Left colon (tissue), 2 donors: ENCODE measurements around the gene ABCC9. TPM values are rescaled to one million over a fixed set of nuclear protein-coding genes. Genes with fewer than 3 reads are reported as not detected.

Experiments used
- ATAC-seq: fragments of 200-7000 bp; cut with Tn5 transposase; one replicate; pipeline ENCODE4 v1.9.1; 2020; ENCODE audit warnings: mild to moderate bottlenecking, moderate library complexity
- DNase-seq, 2 donors: peaks; one replicate each; pipeline ENCODE4 v3.0.0-alpha.2; 2020
- intact Hi-C, 2 donors: fragments of 100-400 bp; cut with DNase I in 1 of 2; cut with micrococcal nuclease in 1 of 2; formaldehyde crosslinking; loops; one replicate each; pipeline versions ENCODE4 v1.11.2 to v1.14.0; 2022; cut with DNase I, micrococcal nuclease
- long read RNA-seq: library from polyadenylated mRNA; unstranded; transcript quantifications from one replicate; pipeline ENCODE4 v2.0.0, GENCODE V29; 2021
- total RNA-seq, 2 donors: library from RNA; stranded (reverse); fragmentation: NEBNext Ultra II Directional; extraction: Animal tissue kit (Norgen Biotek cat#: 25700); gene quantifications; one replicate each; pipeline ENCODE4 v1.2.1, GENCODE V29; 2021
- donor health status: DM: no; HTN: no; CAD: no.
- donor health status: DM: yes; HTN: yes; CAD: no.

ABCC9 gene
- total RNA-seq = 1 to 10 TPM; 1.6 to 5.9 TPM
- long read RNA-seq, partial matches to known transcripts = 1 of 1 reads
- long read RNA-seq, other reads (novel, unspliced or antisense) = 0 of 1 reads

DNA sequence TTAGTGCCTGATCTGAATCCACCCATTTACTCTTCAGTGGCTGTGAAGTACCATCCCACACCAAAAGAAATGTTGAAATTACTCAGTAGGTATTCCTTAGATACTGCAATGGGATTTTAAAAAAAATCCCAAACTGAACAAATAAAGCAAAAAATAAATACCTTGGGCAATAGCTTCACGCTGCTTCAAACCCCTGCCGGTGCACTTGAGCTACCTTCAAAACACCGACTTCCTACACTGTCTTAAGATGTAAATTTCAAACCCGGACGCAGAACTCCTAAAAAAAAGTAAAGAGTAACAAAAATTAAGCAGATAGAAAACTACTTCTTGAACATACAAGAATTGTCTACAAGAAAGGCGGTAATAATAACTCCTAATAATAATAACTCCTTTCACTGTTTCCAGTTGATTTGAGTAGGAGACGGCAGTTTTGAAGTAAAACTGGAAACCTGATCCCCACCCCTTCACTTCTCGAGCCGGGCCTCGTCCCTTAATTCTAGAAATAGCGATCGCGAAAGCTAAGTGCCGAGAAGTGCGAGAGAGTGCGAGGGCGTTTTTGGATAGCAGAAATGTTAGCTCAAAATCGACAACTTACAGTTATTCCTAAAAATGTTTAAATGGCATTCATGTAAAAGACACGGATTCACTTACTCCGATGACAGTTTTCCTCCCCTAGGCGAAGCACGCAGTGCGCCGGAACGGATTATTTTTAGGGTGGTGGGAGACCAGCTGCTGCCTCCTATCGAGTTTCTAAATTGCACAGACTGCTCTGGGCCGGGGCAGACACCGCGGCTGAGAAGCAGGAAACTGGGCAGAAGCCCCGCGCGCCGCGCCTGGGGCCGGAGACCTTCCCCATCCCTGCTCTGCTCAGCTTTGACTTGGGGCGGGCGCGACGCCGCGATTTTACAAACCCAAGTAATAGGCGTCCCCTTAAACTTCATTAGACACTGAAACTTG lies at the start of gene ABCC9:
Gene ABCC9, minus strand, starts transcription at position 878 of the 957 bp plus-strand sequence. CDS start 4,752 bp downstream, outside the sequence.
- ATAC-seq (peak; percentile 42), DNase-seq (peak in 1 of 2 donors; percentile 23)
- intact Hi-C loops = no loop called here

GRCh38 chr12:21989819-21990412 lies 48.7 kb upstream of the ABCC9 start:
- no peak for ATAC-seq
- no peak for DNase-seq
- intact Hi-C loops = loop anchor here in 1 of 2 donors (5.0 kb wide), 1 partner anchor 293 kb away; no protein-coding TSS in a partner anchor

GRCh38 chr12:21988619-21989018 lies 47.4 kb upstream of the ABCC9 start:
- ATAC-seq (no peak), DNase-seq (no peak)
- intact Hi-C loops = loop anchor here in 1 of 2 donors (5.0 kb wide), 1 partner anchor 291 kb away; no protein-coding TSS in a partner anchor

DNA sequence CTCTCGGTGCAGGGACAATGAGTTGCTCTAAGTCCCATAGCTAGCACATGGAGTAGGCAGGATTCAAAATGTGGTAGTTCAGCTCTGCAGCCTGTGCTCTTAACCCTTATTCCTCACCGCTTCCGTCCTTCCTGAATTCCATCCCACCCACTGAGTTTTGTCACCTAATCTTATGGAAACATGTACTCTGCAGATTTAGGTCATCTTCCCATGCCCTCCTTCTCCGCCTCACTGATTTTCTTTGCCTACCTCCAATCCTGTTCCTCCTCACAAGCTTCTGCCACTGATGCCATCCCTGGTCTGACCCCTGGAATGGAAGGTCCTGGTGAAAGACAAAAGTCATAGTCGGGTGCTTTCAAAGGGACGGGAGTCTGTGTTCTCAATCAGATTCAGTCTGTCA lies 46.5 kb upstream of the ABCC9 start:
- intact Hi-C loops = loop anchor here in 1 of 2 donors (5.0 kb wide), 1 partner anchor 290 kb away; no protein-coding TSS in a partner anchor
- no peak for DNase-seq
- ATAC-seq = no peak

DNA sequence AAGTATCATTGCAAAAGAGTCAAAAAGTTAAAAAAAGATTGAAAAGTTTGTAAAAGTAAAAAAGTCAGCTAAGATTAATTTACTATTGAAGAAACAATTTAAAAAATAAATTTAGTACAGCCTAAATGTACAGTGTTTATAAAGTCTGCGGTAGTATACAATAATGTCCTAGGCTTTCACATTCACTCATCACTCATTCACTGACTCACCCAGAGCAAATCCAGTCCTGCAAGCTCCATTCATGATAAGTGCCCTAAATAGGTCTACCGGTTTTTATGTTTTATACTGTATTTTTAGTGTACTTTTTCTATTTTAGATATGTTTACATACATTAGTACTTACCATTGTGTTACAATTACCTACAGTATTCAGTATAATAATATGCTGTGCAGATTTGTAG lies 43.9 kb upstream of the ABCC9 start:
- intact Hi-C loops = loop anchor here in 1 of 2 donors (5.0 kb wide), 1 partner anchor 288 kb away; no protein-coding TSS in a partner anchor
- no peak for DNase-seq
- ATAC-seq = no peak

- no peak for DNase-seq
- intact Hi-C loops = no loop called here
Observed at GRCh38 chr12:21984375-21984774, 43.1 kb upstream of the ABCC9 start.

GRCh38 chr12:21983095-21983494 lies 41.9 kb upstream of the ABCC9 start:
- no peak for ATAC-seq
- intact Hi-C loops = no loop called here
- DNase-seq = no peak

More at GRCh38 chr12:21984375-21984774, 43.1 kb upstream of the ABCC9 start:
- no peak for ATAC-seq

DNA sequence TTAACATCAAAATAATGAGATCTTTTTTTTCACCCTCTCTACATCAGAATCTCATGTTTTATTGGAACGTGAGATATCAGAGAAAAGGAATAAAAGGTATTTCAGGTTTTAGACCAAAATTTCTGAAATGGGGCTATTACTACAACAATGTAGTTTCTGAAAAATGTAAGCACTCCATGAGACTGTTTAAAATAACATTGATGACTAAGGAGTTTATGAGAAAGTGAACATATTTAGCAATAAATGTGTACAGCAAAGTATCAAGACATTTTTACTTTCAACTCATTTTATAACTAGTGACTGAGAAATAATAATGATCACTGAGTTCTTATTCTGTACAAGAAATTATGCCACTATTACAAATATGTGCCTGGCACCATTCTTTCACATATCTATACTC lies 39.3 kb upstream of the ABCC9 start:
- intact Hi-C loops = no loop called here
- no peak for DNase-seq
- no peak for ATAC-seq

DNA sequence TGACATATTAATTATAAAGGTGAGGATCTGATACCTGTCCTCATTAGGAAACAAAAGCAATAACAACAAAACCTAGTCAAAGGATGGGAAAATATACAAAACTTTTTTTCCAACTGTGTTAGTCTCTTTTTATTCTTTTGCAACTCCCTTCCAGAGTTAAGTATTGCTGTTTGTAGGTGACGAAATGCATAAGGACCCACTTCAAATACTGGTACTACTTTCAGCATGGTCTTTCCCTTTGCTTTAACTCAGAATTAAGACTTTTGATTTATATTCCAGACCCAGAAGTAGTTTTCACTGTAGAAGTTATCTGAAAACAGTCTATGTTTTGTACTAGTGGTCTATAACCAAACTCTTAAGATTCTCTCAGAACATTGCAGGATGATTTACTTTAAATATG lies 34.1 kb upstream of the ABCC9 start:
- intact Hi-C loops = no loop called here
- ATAC-seq = no peak
- no peak for DNase-seq

GRCh38 chr12:21973221-21973620 lies 32.0 kb upstream of the ABCC9 start:
- DNase-seq (no peak), ATAC-seq (no peak)
- intact Hi-C loops = no loop called here

DNA sequence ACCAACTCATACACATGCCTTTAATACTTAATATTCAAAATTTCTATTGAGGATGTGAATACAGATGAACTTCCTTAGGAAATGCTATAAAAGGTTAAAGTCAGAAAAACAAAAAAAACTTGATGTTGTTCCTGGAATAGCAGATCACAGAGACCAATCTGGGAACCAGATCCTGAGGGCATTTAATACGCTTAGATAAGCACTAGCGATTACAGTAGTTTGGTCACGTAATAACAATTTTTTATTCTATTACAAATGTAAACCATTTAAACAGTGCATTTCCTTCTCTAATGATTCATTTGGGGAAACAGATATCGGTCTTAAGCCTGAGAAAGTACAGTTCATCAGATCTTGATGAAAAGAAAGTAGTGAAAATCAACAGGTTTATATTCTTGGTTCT lies 30.8 kb upstream of the ABCC9 start:
- DNase-seq (no peak), ATAC-seq (no peak)
- intact Hi-C loops = no loop called here

GRCh38 chr12:21971344-21971743 lies 30.1 kb upstream of the ABCC9 start:
- DNase-seq (no peak), ATAC-seq (no peak)

GRCh38 chr12:21962821-21963220 lies 21.6 kb upstream of the ABCC9 start:
- no peak for ATAC-seq
- intact Hi-C loops = no loop called here
- no peak for DNase-seq

More at GRCh38 chr12:21971344-21971743, 30.1 kb upstream of the ABCC9 start:
- intact Hi-C loops = no loop called here

DNA sequence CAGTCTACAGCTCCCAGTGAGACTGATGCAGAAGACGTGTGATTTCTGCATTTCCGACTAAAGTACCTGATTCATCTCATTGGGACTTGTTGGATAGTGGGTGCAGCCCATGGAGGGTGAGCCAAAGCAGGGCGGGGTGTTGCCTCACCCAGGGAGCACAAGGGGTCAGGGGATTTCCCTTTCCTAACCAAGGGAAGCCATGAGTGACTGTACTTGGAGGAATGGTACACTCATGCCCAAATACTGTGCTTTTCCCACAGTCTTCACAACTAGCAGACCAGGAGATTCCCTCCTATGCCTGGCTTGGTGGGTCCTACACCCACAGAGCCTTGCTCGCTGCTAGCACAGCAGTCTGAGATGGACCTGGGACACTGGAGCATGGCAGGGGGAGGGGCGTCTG lies 21.0 kb upstream of the ABCC9 start:
- ATAC-seq = no peak
- intact Hi-C loops = no loop called here
- no peak for DNase-seq

DNA sequence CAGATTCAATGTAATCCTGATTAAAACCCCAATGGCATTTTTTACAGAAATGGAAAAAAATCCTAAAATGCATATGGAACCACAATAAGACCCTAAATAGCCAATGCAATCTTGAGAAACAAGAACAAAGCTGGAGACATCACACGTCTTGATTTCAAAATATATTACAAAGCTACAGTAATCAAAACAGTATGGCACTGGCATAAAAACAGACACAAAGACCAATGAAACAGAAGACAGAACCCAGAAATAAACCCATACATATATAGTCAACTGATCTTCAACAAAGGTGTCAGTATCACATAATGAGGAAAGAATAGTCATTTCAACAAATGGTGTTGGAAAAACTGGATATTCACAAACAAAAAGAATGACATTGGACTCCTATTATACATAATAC lies 9.4 kb upstream of the ABCC9 start:
- DNase-seq (no peak), ATAC-seq (no peak)
- intact Hi-C loops = no loop called here

GRCh38 chr12:21949036-21949435 lies 7.8 kb upstream of the ABCC9 start:
- DNase-seq (no peak), ATAC-seq (no peak)
- intact Hi-C loops = no loop called here

DNA sequence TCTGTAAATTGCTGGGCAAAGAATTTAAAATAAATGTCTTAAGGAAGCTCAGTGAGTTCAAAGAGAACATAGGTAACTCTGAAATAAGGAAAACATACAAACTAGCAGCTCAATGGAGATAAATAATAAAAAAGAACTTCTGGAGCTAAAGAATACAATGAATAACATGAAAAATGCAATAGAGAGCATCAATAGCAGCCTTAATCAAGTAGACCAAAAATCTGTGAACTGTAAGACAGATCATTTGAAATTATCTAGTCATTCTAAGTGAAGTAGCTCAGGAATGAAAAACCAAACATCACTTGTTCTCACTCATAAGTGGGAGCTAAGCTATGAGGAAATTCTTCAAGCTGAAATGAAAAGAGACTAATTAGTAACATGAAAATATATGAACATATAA lies 5.8 kb upstream of the ABCC9 start:
- ATAC-seq (no peak), DNase-seq (no peak)
- intact Hi-C loops = no loop called here

GRCh38 chr12:21945002-21945401 lies 3.8 kb upstream of the ABCC9 start:
- intact Hi-C loops = no loop called here
- ATAC-seq = no peak
- DNase-seq = no peak

- ATAC-seq = peak; percentile 20
- DNase-seq = no peak
- intact Hi-C loops = no loop called here
Observed at GRCh38 chr12:21942377-21942703, 1.1 kb upstream of the ABCC9 start.
